ENCODE results near the gene ZNF619. TPM values are rescaled to one million over a fixed set of nuclear protein-coding genes. Genes with fewer than 3 reads are reported as not detected.

ZNF619 gene
- polyA plus RNA-seq, 1 of the 3 experiments (the other 2 are of a cell fraction), result 1.6 TPM

DNA sequence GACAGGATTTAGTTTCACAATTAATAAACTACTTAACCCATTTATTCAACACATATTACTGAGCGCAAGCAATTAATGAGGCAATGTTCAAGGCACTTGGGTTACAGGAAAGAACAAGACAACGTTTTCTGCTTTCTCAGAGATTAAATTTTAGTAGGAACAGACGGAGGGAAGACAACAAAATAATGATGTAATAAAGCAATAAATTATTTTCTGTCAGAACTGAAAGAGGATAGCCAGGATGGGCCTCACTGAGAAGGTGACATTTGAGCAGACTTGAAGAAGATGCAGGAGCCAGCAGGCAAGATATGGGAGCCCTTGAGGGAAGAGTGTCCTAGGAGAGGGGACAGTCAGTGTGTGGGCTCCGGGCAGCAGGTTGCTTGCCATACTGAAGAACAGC is 31.0 kb upstream of the ZNF619 start:
- Histone ChIP-seq H2AFZ (ENCODE audit: low read depth) (no peak overlapping the region), H3K9me3 (no peaks in the 10 kb centered on the region), H3K4me1 (ENCODE audit: control insufficient read depth in 1 of 2, insufficient read depth in 2 of 2, low read depth in 1 of 2, low read length in 1 of 2) (no peaks in the 10 kb centered on the region), H3K27ac (ENCODE audit: low read depth in 2 of 2, low read length in 1 of 2) (no peak overlapping the region), H3K36me3 (replicated peaks in 1 of 2; ENCODE audit: control insufficient read depth in 1 of 2, insufficient read depth in 2 of 2, low read length in 1 of 2) (peaks cover 3 to 4% of the 10 kb centered on the region in 2 experiments), H3K9me2 (no peaks in the 10 kb centered on the region), H3K4me3 (ENCODE audit: low read depth in 2 of 2, low read length in 1 of 2) (no peak overlapping the region), H3K79me2 (ENCODE audit: insufficient read depth) (no peaks in the 10 kb centered on the region), H3K27me3 (ENCODE audit: insufficient read depth) (no peaks in the 10 kb centered on the region), H3K9ac (no peak overlapping the region), H3K4me2 (no peak overlapping the region), H3F3A (replicated peaks; ENCODE audit: insufficient read depth) (no peaks in the 10 kb centered on the region), H4K20me1 (ENCODE audit: insufficient read depth) (no peaks in the 10 kb centered on the region)
- POLR2A ChIA-PET, result no interaction called here
- CTCF ChIA-PET, result no interaction called here
- TF ChIP-seq MAX (IDR thresholded peaks at IDR 0.05; ENCODE audit: low read depth), result no peak
- TF ChIP-seq FOXM1 (IDR thresholded peaks at IDR 0.05; ENCODE audit: low read depth), result no peak
- no peak for TF ChIP-seq USF2 (IDR thresholded peaks at IDR 0.05; ENCODE audit: borderline replicate concordance, low read depth, low read length)
- TF ChIP-seq, protein P1, sequence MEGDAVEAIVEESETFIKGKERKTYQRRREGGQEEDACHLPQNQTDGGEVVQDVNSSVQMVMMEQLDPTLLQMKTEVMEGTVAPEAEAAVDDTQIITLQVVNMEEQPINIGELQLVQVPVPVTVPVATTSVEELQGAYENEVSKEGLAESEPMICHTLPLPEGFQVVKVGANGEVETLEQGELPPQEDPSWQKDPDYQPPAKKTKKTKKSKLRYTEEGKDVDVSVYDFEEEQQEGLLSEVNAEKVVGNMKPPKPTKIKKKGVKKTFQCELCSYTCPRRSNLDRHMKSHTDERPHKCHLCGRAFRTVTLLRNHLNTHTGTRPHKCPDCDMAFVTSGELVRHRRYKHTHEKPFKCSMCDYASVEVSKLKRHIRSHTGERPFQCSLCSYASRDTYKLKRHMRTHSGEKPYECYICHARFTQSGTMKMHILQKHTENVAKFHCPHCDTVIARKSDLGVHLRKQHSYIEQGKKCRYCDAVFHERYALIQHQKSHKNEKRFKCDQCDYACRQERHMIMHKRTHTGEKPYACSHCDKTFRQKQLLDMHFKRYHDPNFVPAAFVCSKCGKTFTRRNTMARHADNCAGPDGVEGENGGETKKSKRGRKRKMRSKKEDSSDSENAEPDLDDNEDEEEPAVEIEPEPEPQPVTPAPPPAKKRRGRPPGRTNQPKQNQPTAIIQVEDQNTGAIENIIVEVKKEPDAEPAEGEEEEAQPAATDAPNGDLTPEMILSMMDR (IDR thresholded peaks at IDR 0.05), result no peak
- TF ChIP-seq SMC3 (IDR thresholded peaks at IDR 0.05; ENCODE audit: low read depth, low read length), result no peak
- no peak for TF ChIP-seq RFX5 (IDR thresholded peaks at IDR 0.05; ENCODE audit: low read length)
- no peak for TF ChIP-seq CHD2 (IDR thresholded peaks at IDR 0.05; ENCODE audit: low read length, partially characterized antibody)
- no peak for TF ChIP-seq GABPA (IDR thresholded peaks at IDR 0.05; ENCODE audit: low read depth)
- TF ChIP-seq SIN3A (IDR thresholded peaks at IDR 0.05; ENCODE audit: borderline replicate concordance, low read depth, low read length), result no peak
- no peak for TF ChIP-seq RXRA (IDR thresholded peaks at IDR 0.05; ENCODE audit: borderline replicate concordance, low read depth)
- no peak for TF ChIP-seq FOSL2 (IDR thresholded peaks at IDR 0.05; ENCODE audit: borderline replicate concordance, low read depth)
- TF ChIP-seq TEAD4 (IDR thresholded peaks at IDR 0.05; ENCODE audit: borderline replicate concordance, insufficient read depth), result no peak
- no peak for TF ChIP-seq MEF2A (IDR thresholded peaks at IDR 0.05; ENCODE audit: borderline replicate concordance, low read depth)
- TF ChIP-seq RAD21 (IDR thresholded peaks at IDR 0.05; ENCODE audit: low read length), result no peak
- TF ChIP-seq NRF1 (IDR thresholded peaks at IDR 0.05; ENCODE audit: low read depth, low read length), result no peak
- no peak for TF ChIP-seq RCOR1 (IDR thresholded peaks at IDR 0.05; ENCODE audit: low read length)
- TF ChIP-seq, protein P2, sequence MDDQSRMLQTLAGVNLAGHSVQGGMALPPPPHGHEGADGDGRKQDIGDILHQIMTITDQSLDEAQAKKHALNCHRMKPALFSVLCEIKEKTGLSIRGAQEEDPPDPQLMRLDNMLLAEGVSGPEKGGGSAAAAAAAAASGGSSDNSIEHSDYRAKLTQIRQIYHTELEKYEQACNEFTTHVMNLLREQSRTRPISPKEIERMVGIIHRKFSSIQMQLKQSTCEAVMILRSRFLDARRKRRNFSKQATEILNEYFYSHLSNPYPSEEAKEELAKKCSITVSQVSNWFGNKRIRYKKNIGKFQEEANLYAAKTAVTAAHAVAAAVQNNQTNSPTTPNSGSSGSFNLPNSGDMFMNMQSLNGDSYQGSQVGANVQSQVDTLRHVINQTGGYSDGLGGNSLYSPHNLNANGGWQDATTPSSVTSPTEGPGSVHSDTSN (IDR thresholded peaks at IDR 0.05), result no peak
- no peak for TF ChIP-seq ELF1 (IDR thresholded peaks at IDR 0.05)
- TF ChIP-seq POLR2AphosphoS5 (IDR thresholded peaks at IDR 0.05; ENCODE audit: low read depth, low read length), result no peak
- WGBS (ENCODE audit: low lambda C conversion rate), result 61% methylated on average over 4 of the region's 4 CpGs
- no peak for DNase-seq
